ENCODE data around the gene EFNA4. TPM values are rescaled to one million over a fixed set of nuclear protein-coding genes. Genes with fewer than 3 reads are reported as not detected.

The EFNA4 gene
- total and polyA plus RNA-seq, 2 of the 4 experiments (the other 2 are of a cell fraction) = 3.8 to 11.8 TPM

- DNase-seq = no peak
- H3K27me3 ChIP-seq (ENCODE audit: control insufficient read depth, insufficient read depth, low read length) = peaks cover 30% of the 10 kb centered on the region
- H3K18ac ChIP-seq (ENCODE audit: low read depth, low read length) = no peak overlapping the region
- no peak overlapping the region for H2BK15ac ChIP-seq (ENCODE audit: low read depth, low read length)
- H4K8ac ChIP-seq (ENCODE audit: low read depth in 2 of 2, low read length in 2 of 2) = no peak overlapping the region
- H2AK5ac ChIP-seq (ENCODE audit: low read depth, low read length) = peak overlapping the region; percentile 81
- H3K4me1 ChIP-seq (ENCODE audit: control insufficient read depth, insufficient read depth, low read length) = peaks cover 5% of the 10 kb centered on the region; the same call in 1 of the 2 replicates
- no peak overlapping the region for H3K4me3 ChIP-seq (ENCODE audit: insufficient read depth, low read depth, low read length)
- no peaks in the 10 kb centered on the region for H3K36me3 ChIP-seq (ENCODE audit: control insufficient read depth, insufficient read depth, low read length)
- CTCF ChIA-PET = interaction anchor here (0.6 to 1.1 kb wide), 2 partner anchors 16 to 466 kb away, joined by 3 to 4 read pairs; no protein-coding TSS in a partner anchor
- H3K9me1 ChIP-seq (ENCODE audit: insufficient read depth, low read length) = peaks cover 5% of the 10 kb centered on the region
- ATAC-seq (ENCODE audit: low read depth) = no peak
- no peak overlapping the region for H4K5ac ChIP-seq (ENCODE audit: low read depth, low read length)
- H3K9me3 ChIP-seq (ENCODE audit: control insufficient read depth, insufficient read depth, low read length) = no peaks in the 10 kb centered on the region
- H2AK9ac ChIP-seq (replicated peaks; ENCODE audit: low read depth, low read length, poor library complexity) = no peak overlapping the region
- intact Hi-C loops (cut with micrococcal nuclease) (loop anchor here (10.0 kb wide), 1 partner anchor 611 kb away; no protein-coding TSS in a partner anchor), in situ Hi-C loops (cut with MboI; ENCODE audit: low sequenced_read_pairs) (no loop called here), dilution Hi-C loops (cut with HindIII; ENCODE audit: low sequenced_read_pairs, unreplicated experiment) (no loop called here)
- no peak overlapping the region for H3K14ac ChIP-seq (replicated peaks; ENCODE audit: low read depth, low read length)
- no peak overlapping the region for H3K23ac ChIP-seq (ENCODE audit: low read depth, low read length)
- H2AFZ ChIP-seq (replicated peaks; ENCODE audit: low read length, poor library complexity) = peak overlapping the region; percentile 99
- no peak overlapping the region for H3K4ac ChIP-seq (ENCODE audit: low read depth, low read length)
- no peak overlapping the region for H3K56ac ChIP-seq (ENCODE audit: extremely low read depth, insufficient read depth, low read length)
- no peak overlapping the region for H3K9ac ChIP-seq (ENCODE audit: low read depth, low read length)
- TF ChIP-seq RFX5 (IDR thresholded peaks at IDR 0.05; ENCODE audit: low read depth, low read length) (no peak), FOS (IDR thresholded peaks at IDR 0.05; ENCODE audit: low read depth, low read length) (no peak), RAD21 (IDR thresholded peaks at IDR 0.05; ENCODE audit: low read length) (no peak; the same call in 1 of the 2 replicates), USF2 (IDR thresholded peaks at IDR 0.05; ENCODE audit: low read depth, low read length) (no peak), RCOR1 (IDR thresholded peaks at IDR 0.05; ENCODE audit: insufficient replicate concordance, low read length) (no peak), SMC3 (IDR thresholded peaks at IDR 0.05; ENCODE audit: low read depth, low read length) (peak; percentile 40; the same call in 1 of the 2 replicates), MAZ (IDR thresholded peaks at IDR 0.05; ENCODE audit: borderline replicate concordance, low read depth, low read length) (peak; percentile 62; the same call in 1 of the 2 replicates), MAFK (IDR thresholded peaks at IDR 0.05; ENCODE audit: low read depth, low read length) (no peak), BHLHE40 (IDR thresholded peaks at IDR 0.05; ENCODE audit: low read depth, low read length) (no peak), CHD1 (IDR thresholded peaks at IDR 0.05; ENCODE audit: low read depth, low read length) (no peak)
- TF ChIP-seq, protein P1, sequence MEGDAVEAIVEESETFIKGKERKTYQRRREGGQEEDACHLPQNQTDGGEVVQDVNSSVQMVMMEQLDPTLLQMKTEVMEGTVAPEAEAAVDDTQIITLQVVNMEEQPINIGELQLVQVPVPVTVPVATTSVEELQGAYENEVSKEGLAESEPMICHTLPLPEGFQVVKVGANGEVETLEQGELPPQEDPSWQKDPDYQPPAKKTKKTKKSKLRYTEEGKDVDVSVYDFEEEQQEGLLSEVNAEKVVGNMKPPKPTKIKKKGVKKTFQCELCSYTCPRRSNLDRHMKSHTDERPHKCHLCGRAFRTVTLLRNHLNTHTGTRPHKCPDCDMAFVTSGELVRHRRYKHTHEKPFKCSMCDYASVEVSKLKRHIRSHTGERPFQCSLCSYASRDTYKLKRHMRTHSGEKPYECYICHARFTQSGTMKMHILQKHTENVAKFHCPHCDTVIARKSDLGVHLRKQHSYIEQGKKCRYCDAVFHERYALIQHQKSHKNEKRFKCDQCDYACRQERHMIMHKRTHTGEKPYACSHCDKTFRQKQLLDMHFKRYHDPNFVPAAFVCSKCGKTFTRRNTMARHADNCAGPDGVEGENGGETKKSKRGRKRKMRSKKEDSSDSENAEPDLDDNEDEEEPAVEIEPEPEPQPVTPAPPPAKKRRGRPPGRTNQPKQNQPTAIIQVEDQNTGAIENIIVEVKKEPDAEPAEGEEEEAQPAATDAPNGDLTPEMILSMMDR (conservative IDR thresholded peaks at IDR 0.05; ENCODE audit: low read depth, low read length) = peak; percentile 75
- H3K79me1 ChIP-seq (ENCODE audit: low read depth in 1 of 2, low read length in 2 of 2) = no peaks in the 10 kb centered on the region; a peak in 1 of 4 replicates
- H2BK5ac ChIP-seq (ENCODE audit: low read depth, low read length, poor library complexity, severe bottlenecking) = no peak overlapping the region
- no peaks in the 10 kb centered on the region; the same call in 1 of the 2 replicates for H4K20me1 ChIP-seq (ENCODE audit: insufficient read depth, low read length)
- 0 out of 2 replicates have a peak overlapping the region, but pooled peaks have one; percentile 41 for H3K4me2 ChIP-seq (ENCODE audit: low read depth, low read length)
- BruUV-seq (replicated peaks) = no TSS peak
- 20% methylated on average over 6 of the region's 24 CpGs; no CpG with 5 or more reads in 1 of the 2 experiments for WGBS, 2 experiments (ENCODE audit: extremely low coverage in 2 of 2, insufficient read length in 1 of 2)
- H3K27ac ChIP-seq (ENCODE audit: insufficient read depth, low read length) = no peak overlapping the region
- POLR2A ChIA-PET (ENCODE audit: unreplicated experiment) = no interaction called here
- H2BK20ac ChIP-seq (ENCODE audit: low read depth, low read length) = no peak overlapping the region
- H2BK120ac ChIP-seq (ENCODE audit: low read depth, low read length) = no peak overlapping the region
- no peak overlapping the region for H4K91ac ChIP-seq (ENCODE audit: insufficient read depth, low read depth, low read length)
Observed at GRCh38 chr1:155086128-155086741, 22.7 kb downstream of the EFNA4 start.
